Body of pancreas (tissue), 4 donors: Measurements from ENCODE around the gene TMEM123.

Source experiments
- POLR2A ChIP-seq, 3 donors: fragments of 450-650 bp; IDR thresholded peaks; one replicate each; pipeline ENCODE4 v1.6.1; 2016; ENCODE audit warnings: antibody characterized with exemption in 3 of 3, mild to moderate bottlenecking in 2 of 3
- TF ChIP-seq, protein P1 (sequence below), 7 experiments: fragments of 450-650 bp in 4 of 7; fragments of 200-600 bp in 3 of 7; sonication (generic) in 3 of 7; IDR thresholded peaks; one replicate each; pipeline ENCODE4 v1.5.1; 2016 to 2019; ENCODE audit warnings: antibody characterized with exemption in 7 of 7

- TF ChIP-seq, protein P1, sequence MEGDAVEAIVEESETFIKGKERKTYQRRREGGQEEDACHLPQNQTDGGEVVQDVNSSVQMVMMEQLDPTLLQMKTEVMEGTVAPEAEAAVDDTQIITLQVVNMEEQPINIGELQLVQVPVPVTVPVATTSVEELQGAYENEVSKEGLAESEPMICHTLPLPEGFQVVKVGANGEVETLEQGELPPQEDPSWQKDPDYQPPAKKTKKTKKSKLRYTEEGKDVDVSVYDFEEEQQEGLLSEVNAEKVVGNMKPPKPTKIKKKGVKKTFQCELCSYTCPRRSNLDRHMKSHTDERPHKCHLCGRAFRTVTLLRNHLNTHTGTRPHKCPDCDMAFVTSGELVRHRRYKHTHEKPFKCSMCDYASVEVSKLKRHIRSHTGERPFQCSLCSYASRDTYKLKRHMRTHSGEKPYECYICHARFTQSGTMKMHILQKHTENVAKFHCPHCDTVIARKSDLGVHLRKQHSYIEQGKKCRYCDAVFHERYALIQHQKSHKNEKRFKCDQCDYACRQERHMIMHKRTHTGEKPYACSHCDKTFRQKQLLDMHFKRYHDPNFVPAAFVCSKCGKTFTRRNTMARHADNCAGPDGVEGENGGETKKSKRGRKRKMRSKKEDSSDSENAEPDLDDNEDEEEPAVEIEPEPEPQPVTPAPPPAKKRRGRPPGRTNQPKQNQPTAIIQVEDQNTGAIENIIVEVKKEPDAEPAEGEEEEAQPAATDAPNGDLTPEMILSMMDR (IDR thresholded peaks at IDR 0.05), result no peak
- no peak for TF ChIP-seq POLR2A (IDR thresholded peaks at IDR 0.05)
Measured at GRCh38 chr11:102488208-102488607, 35.6 kb upstream of the TMEM123 start.
